CD4-positive, alpha-beta T cell treated with Interleukin-6 for 4 hours (primary cell): ENCODE measurements around the gene SPOCK2.
A peak's percentile ranks its signal among the peaks of the same experiment; 100 is the strongest.

Experiments
- DNase-seq: peaks from one replicate; pipeline ENCODE4 v3.0.0-alpha.2; 2020; ENCODE audit warnings: mixed read lengths

The SPOCK2 gene

GRCh38 chr10:72107325-72108003 lies 19.1 kb upstream of the SPOCK2 start:
- DNase-seq: peak; percentile 40

GRCh38 chr10:72106896-72107295 lies 18.5 kb upstream of the SPOCK2 start:
- DNase-seq: no peak

- DNase-seq: no peak
Measured at GRCh38 chr10:72106154-72106849, 18.0 kb upstream of the SPOCK2 start.

GRCh38 chr10:72105710-72106109 lies 17.4 kb upstream of the SPOCK2 start:
- DNase-seq: no peak

DNA sequence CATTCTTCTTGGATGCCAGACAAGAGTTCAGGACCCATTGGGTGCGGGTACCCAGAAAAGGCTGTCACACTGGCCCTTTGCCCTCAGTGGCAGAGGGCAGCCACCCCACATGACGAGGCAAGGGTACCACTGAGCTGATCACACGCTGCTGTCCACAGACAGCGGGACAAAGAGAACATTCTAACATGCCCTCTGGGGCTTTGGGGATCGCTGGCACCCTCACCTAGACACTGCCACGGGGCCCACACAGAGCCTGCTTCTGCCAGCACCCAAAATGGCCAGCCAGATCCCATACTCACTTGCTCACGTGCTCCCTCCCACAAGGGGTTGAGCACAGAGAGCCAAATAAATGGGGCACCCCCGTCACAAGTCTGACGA lies 16.7 kb upstream of the SPOCK2 start:
- no peak for DNase-seq

DNA sequence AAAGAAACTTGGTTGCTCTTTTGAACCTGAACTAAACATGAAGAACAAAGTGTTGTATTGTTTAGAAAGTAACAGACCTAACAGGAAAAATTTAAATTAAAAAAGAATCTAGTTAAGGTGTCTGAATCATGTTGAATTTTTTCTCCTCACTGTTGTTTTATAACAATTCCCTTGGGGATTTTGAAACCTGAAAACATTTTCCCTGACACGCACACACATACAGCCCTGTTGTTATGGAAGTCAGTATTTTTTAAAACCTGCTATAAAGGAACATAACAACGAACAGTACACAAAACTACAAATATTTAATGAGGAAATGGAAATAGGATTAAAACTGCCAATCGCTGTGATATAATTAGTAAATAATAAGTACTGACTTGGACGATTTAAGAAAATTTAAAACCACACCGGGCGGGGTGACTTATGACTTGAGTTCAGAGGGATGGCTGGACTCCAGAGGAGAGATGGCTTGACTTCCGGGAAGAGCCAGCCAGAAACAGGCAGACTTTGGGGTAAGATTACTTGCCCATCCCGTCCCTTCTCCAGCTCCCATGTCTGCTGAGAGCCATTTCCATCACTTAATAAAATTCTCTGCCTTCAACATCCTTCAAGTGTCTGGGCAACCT lies 16.2 kb upstream of the SPOCK2 start:
- DNase-seq: no peak

GRCh38 chr10:72099600-72099921 lies 11.2 kb upstream of the SPOCK2 start:
- no peak for DNase-seq

GRCh38 chr10:72098836-72099599 lies 10.7 kb upstream of the SPOCK2 start:
- DNase-seq: no peak

GRCh38 chr10:72098301-72098835 lies 10.0 kb upstream of the SPOCK2 start:
- no peak for DNase-seq

GRCh38 chr10:72097448-72098300 lies 9.3 kb upstream of the SPOCK2 start:
- DNase-seq: no peak

GRCh38 chr10:72096115-72097000 lies 8.0 kb upstream of the SPOCK2 start:
- no peak for DNase-seq

DNA sequence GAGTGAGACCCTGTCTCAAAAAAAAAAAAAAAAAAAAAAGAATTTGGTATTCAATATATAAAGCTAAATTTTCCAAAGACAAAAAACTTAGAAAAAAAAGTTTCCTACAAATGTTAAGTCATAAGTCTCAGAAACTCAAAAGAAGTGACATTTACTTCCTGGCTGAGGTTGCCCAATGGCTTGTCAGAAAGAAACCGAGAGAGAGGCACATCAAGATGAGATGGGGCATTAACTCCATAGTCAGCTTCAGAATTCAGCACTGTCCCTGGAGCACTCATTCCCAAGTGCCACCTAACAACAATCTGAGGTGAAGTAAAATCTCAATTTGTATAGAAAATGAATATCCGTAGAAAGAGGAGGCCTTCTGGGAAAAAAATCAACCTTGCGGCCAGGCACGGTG lies 6.8 kb upstream of the SPOCK2 start:
- no peak for DNase-seq

DNA sequence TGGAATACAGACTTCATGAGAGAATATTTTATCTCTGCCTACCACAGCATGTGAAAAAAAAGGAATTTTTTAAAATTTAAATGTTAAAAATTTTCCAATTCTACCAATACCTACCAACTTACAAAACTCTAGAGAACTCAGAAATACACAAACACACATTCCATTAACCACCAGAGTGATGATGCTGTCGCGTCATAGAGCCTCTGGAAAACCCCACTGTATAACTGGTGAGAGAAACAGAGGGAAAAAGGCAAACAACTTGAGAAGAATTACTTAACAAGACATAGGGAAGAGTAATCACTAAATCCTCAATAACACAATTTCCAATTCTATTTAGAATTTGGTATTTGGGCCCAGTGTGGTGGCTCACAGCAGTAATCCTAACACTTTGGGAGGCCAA lies 6.2 kb upstream of the SPOCK2 start:
- DNase-seq: no peak

- no peak for DNase-seq
Measured at GRCh38 chr10:72093450-72093849, 5.1 kb upstream of the SPOCK2 start.

DNA sequence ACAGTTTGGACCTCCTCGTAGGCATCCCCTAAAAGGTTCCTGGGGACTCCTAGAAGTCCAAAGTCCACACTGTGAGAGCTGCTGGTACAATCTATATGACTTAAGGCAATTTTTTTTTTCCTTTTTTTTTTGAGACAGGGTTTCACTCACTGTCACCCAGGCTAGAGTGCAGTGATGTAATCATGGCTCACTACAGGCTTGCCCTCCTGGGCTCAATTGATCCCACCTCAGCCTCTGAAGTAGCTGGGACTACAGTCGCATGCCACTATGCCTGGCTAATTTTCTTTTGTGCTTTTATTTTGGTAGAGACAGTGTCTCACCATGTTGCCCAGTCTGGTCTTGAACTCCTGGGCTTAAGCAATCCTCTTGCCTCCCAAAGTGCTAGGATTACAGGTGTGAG lies 4.6 kb upstream of the SPOCK2 start:
- no peak for DNase-seq

GRCh38 chr10:72092171-72092924 lies 4.0 kb upstream of the SPOCK2 start:
- DNase-seq: no peak

DNA sequence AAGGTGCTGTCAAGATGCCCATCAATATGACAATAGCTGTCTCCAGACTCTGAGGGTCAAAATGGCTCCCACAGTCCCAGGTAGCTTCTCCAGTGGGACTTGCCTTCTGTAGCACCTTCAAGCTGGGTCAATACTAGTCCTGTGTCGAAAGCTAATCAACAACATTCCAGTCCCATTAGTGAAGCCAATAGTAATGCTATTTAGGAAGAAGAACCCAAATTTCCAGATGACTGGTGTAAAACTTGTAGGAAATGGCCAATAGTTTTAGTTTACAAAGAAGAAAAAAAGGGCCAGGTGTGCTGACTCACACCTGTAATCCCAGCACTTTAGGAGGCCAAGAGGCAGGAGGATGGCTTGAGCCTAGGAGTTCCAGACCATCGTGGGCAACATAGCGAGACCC lies 2.0 kb upstream of the SPOCK2 start:
- no peak for DNase-seq

- DNase-seq: peak; percentile 52
Measured at GRCh38 chr10:72089618-72090017, 1.3 kb upstream of the SPOCK2 start.

DNA sequence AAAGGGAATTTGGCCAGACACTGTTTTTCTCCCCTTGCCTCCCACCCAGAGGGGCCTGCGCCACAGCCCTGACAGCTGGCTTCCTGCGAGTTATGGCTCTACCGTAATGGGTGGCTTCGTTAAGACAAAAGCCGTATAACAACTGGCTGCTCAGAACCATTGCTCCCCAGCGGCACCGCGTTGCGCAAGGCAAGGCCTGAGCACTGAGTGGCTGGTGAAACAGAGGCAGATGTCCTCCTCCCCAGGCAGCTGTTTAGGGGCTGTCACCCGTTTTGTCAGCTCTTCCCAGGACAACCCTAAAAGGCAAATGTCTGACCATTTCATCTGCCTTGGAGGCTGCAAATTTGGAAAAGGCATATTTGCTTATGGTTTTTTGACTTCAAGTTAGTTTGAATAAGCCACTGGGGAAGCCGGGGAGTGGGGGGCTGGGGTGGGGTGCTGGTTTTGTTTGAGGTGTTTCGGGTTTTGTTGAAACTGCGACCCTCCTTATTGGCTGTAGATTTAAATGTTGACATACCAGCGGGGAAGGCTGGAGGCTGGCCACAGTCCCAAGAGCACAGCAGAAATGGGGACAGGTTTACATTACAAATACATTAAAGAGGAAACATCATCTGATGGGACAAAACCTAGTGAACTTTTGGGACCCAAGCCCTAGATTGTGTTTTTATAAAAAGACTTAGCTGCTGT lies 681 bp upstream of the SPOCK2 start:
- DNase-seq: peak; percentile 68

GRCh38 chr10:72087392-72087968 lies 871 bp downstream of the SPOCK2 start:
- DNase-seq: peak; percentile 68
